Sigmoid colon (tissue), 4 donors: ENCODE data around the gene UBE2E1.

ENCODE experiments used
- CTCF ChIP-seq, 4 experiments: fragments of 450-650 bp in 3 of 4; fragments of 200-600 bp in 1 of 4; IDR thresholded peaks; one replicate each; pipeline ENCODE4 v1.5.1; 2016 to 2019; ENCODE audit warnings: antibody characterized with exemption in 4 of 4, mild to moderate bottlenecking in 3 of 4, moderate library complexity in 2 of 4
- EP300 ChIP-seq, 4 donors: sonication (generic); formaldehyde crosslinking; IDR thresholded peaks; one replicate each; pipeline ENCODE4 v1.6.1; 2017; ENCODE audit warnings: antibody characterized with exemption in 4 of 4
- POLR2A ChIP-seq, 2 donors: fragments of 450-650 bp; IDR thresholded peaks; one replicate each; pipeline ENCODE4 v1.6.1; 2016; ENCODE audit warnings: antibody characterized with exemption in 2 of 2, mild to moderate bottlenecking in 2 of 2, moderate library complexity in 2 of 2
- POLR2AphosphoS5 ChIP-seq, 4 donors: sonication (generic); formaldehyde crosslinking; IDR thresholded peaks; one replicate each; pipeline ENCODE4 v1.6.1; 2017; ENCODE audit warnings: antibody characterized with exemption in 4 of 4

- TF ChIP-seq POLR2AphosphoS5 (IDR thresholded peaks at IDR 0.05) (no peak), CTCF (IDR thresholded peaks at IDR 0.05) (no peak), POLR2A (IDR thresholded peaks at IDR 0.05) (no peak), EP300 (IDR thresholded peaks at IDR 0.05) (no peak)
These were observed 89.4 kb downstream of the UBE2E1 start for GRCh38 chr3:23895181-23895580.
